Measurements from ENCODE around the gene MTM1.

The MTM1 gene

GRCh38 chrX:150605603-150606002 is 37.2 kb downstream of the MTM1 start:
- no peak for DNase-seq (ENCODE audit: low read depth)

DNA sequence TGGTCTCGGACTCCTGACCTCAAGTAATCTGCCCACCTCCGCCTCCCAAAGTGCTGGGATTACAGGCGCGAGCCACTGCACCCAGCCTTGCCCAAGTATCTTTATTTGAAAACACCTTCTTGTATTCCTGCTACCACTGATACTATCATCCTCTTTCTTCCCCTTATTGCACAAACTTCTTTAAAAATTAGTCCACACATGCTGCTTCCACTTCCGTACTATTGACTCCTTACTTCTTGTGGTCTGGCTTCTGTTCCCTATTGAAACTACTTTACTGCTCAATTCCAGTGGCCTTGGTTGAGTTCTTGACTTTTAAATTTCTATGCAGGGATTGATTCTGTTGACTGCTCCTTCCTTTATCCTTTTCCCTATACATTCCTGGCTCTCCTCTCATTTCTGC is 38.8 kb downstream of the MTM1 start:
- no peak for DNase-seq (ENCODE audit: low read depth)

GRCh38 chrX:150610043-150610442 is 41.6 kb downstream of the MTM1 start:
- no peak for DNase-seq (ENCODE audit: low read depth)

DNA sequence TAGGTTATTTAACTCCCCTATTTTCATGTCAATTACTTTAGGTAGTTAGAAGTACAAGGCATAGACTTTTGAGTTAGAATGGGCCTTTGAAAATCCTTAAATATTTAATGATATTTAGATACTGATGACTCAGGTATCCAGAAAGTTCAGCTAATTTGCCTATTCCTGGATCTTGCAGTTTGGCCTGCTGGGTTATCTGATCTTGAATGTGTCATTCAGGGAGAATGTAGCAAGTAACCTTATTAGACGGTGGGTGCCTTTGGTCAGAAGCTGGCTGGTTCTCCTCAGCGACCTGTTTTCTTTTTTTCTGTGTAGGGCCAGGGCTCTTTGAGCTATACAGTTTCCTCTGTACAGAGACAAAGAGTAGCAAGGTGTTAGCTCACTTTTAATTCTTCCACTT is 42.0 kb downstream of the MTM1 start:
- no peak for DNase-seq (ENCODE audit: low read depth)

DNA sequence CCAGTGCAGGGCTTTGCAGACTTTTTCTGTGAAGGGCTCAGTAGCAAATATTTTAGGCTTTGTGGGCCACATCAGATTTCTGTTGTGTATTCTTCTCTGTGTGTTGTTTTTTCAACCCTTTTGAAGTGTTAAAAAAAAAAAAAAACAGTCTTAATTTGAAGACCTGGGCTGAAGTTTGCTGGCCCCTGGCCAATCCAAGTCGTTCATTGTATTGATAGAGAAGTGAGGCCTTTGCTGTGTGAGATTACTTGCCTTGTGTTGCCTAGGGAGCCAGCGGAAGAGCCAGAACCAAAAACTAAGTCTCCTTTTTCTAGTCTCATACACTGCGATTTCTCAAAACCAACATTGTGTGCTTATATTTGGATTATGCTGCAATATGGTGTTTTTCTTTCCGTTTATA is 46.9 kb downstream of the MTM1 start:
- no peak for DNase-seq (ENCODE audit: low read depth)

DNA sequence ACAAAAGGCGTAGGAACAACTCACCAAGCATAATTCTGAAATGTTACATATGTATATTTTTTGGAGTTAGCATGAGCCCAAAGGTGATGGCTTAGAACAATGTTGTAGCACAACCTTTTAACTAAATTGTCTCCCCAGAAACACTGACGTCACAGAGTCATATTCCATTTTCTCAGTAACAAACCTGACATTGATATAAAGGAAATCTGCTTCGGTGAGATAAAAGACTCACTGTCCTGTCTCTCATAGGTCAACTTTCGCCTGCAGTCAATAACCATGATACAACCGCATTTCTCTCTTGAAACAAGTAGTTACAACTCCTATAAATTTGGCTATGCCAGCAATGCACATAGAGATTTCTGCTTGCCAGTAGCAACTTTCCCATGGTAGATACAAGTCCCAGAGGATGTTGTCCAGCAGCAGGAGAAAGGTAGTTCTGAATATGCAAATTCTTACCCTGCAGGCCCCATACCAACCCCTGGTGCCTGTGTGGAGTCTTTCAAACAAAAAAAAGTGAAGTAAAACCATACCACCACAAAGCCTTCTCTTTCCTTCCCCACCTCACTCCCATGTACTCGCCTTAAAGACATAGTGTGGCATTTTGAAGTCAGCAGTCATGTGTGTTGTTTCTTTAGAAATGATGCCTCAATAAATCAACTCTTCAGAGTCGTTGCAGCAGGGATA is 47.9 kb downstream of the MTM1 start:
- DNase-seq (ENCODE audit: low read depth) = no peak

- no peak for DNase-seq (ENCODE audit: low read depth)
Measured at GRCh38 chrX:150616863-150617198, 48.4 kb downstream of the MTM1 start.

DNA sequence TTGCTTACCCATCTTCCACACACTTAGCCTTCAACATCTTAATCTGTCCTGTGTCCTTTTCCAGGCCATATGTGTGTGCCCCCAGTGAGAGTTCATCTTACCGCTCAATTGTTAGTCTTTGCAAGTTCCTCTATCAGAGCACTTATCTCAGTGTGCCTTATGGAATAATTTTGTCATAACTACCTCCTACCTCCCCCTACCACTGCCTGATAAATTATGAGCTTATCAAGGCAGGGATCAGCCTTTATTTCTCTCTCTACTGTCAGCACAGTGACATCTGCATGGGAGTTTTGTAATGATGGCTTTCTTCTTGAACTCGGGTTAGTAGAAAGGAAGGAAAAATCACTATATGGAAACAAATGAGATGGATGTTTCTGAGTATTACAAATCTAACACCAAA is 53.2 kb downstream of the MTM1 start:
- DNase-seq (ENCODE audit: low read depth) = no peak

GRCh38 chrX:150623583-150623982 is 55.2 kb downstream of the MTM1 start:
- no peak for DNase-seq (ENCODE audit: low read depth)

- no peak for DNase-seq (ENCODE audit: low read depth)
Measured at GRCh38 chrX:150625097-150625496, 56.7 kb downstream of the MTM1 start.

DNA sequence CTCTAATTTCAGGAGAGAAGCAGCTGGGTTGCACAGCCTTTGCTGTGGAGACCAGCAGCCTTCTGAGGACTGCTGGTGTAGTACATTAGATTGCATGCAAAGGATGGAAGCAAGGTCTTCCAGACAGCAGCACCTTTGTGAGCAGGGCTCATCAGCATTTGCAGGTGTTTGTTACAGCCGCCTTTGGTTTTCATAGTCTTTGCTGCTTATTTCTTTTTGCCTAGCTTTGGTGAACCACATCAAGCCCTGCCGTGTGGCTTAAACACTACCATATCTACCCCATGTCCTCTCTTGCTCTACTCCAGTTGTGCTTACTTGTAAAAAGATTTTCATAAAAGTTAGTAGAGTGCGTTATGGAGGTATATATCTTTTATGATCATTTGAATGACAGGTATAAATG is 57.5 kb downstream of the MTM1 start:
- DNase-seq (ENCODE audit: low read depth) = no peak

GRCh38 chrX:150627957-150628356 is 59.5 kb downstream of the MTM1 start:
- DNase-seq (ENCODE audit: low read depth) = no peak

DNA sequence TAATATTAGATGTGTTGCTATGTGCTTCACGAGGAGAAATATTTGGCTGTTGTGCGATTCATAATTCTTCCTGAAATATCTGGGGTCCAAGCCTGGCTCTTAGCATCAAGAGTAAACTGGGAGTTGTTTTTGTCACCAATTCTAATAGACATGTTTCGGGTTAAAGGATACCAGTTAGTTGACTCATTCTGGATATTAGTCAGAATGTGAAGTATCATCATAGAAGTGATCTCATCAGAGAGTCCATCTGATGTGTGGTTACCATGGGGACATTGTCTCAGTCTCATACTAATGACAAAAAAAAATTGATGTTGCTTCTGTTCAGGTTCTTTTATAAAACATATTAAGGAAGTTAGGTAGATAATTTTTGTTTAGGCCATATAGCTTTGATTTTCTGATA is 67.5 kb downstream of the MTM1 start:
- DNase-seq (ENCODE audit: low read depth) = no peak

GRCh38 chrX:150642423-150642822 is 74.0 kb downstream of the MTM1 start:
- no peak for DNase-seq (ENCODE audit: low read depth)

DNA sequence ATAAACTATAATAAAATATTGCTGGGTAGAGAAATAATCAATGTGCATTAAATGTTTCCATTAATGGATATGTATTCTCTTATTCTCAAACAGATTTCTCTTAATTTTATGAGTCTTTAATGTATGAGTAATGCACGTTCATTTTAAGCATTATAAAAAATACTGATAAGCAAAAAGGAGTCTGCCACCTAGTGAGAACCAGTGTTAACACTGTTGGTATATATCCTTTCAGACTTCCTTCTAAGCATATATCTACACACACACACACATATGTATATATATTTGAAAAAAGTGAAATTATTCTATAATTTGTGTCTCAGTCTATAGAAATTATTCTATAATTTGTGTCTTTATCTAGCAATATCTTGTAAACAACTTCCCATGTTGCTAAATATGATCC is 74.8 kb downstream of the MTM1 start:
- no peak for DNase-seq (ENCODE audit: low read depth)

DNA sequence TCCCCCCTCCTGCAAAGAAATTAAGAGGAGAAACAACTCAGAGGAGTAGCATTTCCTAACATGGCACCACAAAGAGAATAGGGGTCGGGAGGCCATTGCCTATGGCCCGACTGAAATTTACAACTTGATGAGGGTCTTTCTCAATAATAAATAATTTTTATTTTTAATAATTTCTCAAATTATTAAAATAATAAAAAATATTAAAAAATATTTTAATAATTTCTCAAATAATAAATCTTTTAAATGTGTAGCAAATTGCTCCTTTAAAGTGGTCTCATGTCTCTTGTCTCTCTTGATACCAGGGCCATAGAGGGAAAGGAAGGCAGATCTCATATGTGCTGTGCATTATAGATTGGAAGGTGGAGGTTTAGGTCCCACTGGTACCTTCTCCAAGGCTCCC is 75.5 kb downstream of the MTM1 start:
- DNase-seq (ENCODE audit: low read depth) = no peak

DNA sequence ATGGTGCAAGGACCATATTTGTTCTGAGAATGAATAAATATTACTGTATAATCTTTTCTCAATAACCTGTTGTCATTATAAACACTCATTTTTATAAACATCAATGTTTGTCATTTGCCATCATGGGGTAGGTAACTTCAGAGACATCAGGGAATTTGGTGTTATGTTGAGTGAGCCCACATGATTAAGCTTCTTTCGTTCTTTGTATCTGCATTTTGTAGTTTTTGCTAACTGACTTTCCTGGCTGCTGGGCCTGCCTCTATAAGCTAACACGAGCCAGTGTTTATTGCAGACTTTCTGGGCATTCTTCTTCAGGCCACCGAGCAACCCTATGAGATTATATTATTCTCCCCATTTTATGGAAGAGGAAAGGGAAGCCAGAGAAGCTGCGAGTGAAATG is 76.0 kb downstream of the MTM1 start:
- DNase-seq (ENCODE audit: low read depth) = no peak

DNA sequence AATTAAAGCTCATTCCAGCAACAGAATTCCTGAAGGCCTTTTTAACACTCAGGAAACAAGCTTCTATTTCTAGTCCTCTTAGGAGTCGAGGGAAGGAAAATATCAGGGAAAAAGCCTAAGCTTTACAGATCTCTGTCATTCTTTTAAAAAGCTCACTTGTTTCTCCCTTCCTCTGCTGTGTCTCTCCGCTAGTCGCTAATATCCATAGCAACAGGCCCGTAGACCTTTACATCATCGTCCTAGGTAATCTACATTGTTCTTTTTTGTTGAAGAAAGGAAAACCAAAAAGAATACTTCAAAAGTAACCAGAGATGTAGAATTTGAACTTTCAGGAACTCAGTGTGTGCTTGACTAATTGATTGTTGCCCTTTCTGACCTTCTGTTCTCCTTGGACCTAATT is 78.9 kb downstream of the MTM1 start:
- no peak for DNase-seq (ENCODE audit: low read depth)

- no peak for DNase-seq (ENCODE audit: low read depth)
Measured at GRCh38 chrX:150648296-150648940, 80.0 kb downstream of the MTM1 start.

GRCh38 chrX:150649096-150649870 is 80.9 kb downstream of the MTM1 start:
- no peak for DNase-seq (ENCODE audit: low read depth)

- no peak for DNase-seq (ENCODE audit: low read depth)
Measured at GRCh38 chrX:150651906-150652305, 83.5 kb downstream of the MTM1 start.

GRCh38 chrX:150655788-150656187 is 87.4 kb downstream of the MTM1 start:
- DNase-seq (ENCODE audit: low read depth) = no peak

GRCh38 chrX:150663073-150663472 is 94.7 kb downstream of the MTM1 start:
- no peak for DNase-seq (ENCODE audit: low read depth)

DNA sequence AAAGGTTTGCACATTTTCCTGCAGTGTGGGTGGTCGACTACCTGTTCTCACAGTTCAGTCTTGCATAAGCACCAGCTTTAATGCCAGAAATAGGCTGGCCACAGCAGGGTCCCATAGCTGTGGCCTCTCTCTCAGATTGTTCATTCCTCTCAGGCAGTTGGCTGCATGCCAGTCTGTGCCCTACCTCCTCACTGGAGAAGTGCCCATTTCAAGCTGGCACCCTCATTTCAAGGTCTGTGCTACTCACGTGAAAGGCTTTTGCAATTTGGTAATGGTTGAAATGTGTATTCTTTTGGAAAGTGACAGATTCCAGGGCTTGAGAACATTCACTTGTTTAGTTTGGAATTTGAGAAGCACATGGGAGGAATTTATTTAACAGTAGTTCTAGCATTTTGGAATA is 95.9 kb downstream of the MTM1 start:
- no peak for DNase-seq (ENCODE audit: low read depth)

Data from stimulated activated CD8-positive, alpha-beta memory T cell treated with anti-CD3 and anti-CD28 coated beads, Interleukin-4, amount 100 ng/mL, for 24 hours (primary cell).